Breast epithelium (tissue), 3 donors: Measurements from ENCODE around the gene SLC10A7.

ENCODE experiments used
- CTCF ChIP-seq, 3 donors: fragments of 450-650 bp; IDR thresholded peaks; one replicate each; pipeline ENCODE4 v1.5.1; 2016 to 2017; ENCODE audit warnings: antibody characterized with exemption in 3 of 3, mild to moderate bottlenecking in 3 of 3, moderate library complexity in 3 of 3
- POLR2A ChIP-seq: fragments of 450-650 bp; IDR thresholded peaks from one replicate; pipeline ENCODE4 v1.6.1; 2016; ENCODE audit warnings: antibody characterized with exemption, mild to moderate bottlenecking, moderate library complexity

- TF ChIP-seq CTCF (IDR thresholded peaks at IDR 0.05), result no peak
- TF ChIP-seq POLR2A, result no peak
These were observed 275.9 kb downstream of the SLC10A7 start for GRCh38 chr4:146245850-146246249.
